ENCODE results near the gene ZFYVE28. TPM values are rescaled to one million over a fixed set of nuclear protein-coding genes. Genes with fewer than 3 reads are reported as not detected.

Gene ZFYVE28
- total and polyA plus RNA-seq, 2 of the 8 experiments (the other 6 are each of a cell fraction or from before 2014, with no cell fraction given) = 1.7 to 4.9 TPM

DNA sequence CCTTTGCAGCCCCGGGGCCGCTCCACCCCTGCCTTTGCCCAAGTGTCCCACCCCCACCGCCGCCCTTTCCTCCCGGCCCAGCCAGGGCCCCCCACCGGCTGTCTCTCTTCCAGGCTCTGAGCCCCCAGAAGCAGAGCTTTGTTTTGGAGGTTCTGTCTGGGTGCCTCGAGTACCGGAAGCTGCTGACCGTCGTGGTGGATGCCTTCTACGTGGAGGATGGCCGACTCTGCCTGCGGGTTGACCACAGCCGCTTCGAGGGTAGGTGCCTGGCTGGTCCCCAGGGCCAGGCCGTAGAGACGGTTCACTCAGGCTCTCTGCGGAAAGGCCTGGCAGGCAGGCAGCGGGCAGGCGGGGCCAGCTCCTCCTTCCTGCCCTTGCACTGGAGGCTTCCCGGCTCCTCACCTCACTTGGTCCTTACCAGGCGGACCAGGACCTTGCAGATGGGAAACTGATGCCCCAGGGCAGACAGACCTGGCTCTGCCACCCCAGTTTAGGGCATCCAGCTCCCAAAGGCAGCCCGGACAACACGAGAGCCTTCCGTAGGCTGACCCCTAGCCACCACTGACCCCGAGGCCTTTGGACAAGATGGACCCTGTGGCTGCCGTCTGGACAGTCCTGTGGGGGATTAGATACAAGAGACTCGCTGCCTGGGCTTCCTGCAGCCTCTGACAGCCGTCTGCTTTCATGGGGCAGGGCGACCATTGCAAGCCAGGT is 18.5 kb upstream of the ZFYVE28 start (continued):
- TF ChIP-seq, protein P1, sequence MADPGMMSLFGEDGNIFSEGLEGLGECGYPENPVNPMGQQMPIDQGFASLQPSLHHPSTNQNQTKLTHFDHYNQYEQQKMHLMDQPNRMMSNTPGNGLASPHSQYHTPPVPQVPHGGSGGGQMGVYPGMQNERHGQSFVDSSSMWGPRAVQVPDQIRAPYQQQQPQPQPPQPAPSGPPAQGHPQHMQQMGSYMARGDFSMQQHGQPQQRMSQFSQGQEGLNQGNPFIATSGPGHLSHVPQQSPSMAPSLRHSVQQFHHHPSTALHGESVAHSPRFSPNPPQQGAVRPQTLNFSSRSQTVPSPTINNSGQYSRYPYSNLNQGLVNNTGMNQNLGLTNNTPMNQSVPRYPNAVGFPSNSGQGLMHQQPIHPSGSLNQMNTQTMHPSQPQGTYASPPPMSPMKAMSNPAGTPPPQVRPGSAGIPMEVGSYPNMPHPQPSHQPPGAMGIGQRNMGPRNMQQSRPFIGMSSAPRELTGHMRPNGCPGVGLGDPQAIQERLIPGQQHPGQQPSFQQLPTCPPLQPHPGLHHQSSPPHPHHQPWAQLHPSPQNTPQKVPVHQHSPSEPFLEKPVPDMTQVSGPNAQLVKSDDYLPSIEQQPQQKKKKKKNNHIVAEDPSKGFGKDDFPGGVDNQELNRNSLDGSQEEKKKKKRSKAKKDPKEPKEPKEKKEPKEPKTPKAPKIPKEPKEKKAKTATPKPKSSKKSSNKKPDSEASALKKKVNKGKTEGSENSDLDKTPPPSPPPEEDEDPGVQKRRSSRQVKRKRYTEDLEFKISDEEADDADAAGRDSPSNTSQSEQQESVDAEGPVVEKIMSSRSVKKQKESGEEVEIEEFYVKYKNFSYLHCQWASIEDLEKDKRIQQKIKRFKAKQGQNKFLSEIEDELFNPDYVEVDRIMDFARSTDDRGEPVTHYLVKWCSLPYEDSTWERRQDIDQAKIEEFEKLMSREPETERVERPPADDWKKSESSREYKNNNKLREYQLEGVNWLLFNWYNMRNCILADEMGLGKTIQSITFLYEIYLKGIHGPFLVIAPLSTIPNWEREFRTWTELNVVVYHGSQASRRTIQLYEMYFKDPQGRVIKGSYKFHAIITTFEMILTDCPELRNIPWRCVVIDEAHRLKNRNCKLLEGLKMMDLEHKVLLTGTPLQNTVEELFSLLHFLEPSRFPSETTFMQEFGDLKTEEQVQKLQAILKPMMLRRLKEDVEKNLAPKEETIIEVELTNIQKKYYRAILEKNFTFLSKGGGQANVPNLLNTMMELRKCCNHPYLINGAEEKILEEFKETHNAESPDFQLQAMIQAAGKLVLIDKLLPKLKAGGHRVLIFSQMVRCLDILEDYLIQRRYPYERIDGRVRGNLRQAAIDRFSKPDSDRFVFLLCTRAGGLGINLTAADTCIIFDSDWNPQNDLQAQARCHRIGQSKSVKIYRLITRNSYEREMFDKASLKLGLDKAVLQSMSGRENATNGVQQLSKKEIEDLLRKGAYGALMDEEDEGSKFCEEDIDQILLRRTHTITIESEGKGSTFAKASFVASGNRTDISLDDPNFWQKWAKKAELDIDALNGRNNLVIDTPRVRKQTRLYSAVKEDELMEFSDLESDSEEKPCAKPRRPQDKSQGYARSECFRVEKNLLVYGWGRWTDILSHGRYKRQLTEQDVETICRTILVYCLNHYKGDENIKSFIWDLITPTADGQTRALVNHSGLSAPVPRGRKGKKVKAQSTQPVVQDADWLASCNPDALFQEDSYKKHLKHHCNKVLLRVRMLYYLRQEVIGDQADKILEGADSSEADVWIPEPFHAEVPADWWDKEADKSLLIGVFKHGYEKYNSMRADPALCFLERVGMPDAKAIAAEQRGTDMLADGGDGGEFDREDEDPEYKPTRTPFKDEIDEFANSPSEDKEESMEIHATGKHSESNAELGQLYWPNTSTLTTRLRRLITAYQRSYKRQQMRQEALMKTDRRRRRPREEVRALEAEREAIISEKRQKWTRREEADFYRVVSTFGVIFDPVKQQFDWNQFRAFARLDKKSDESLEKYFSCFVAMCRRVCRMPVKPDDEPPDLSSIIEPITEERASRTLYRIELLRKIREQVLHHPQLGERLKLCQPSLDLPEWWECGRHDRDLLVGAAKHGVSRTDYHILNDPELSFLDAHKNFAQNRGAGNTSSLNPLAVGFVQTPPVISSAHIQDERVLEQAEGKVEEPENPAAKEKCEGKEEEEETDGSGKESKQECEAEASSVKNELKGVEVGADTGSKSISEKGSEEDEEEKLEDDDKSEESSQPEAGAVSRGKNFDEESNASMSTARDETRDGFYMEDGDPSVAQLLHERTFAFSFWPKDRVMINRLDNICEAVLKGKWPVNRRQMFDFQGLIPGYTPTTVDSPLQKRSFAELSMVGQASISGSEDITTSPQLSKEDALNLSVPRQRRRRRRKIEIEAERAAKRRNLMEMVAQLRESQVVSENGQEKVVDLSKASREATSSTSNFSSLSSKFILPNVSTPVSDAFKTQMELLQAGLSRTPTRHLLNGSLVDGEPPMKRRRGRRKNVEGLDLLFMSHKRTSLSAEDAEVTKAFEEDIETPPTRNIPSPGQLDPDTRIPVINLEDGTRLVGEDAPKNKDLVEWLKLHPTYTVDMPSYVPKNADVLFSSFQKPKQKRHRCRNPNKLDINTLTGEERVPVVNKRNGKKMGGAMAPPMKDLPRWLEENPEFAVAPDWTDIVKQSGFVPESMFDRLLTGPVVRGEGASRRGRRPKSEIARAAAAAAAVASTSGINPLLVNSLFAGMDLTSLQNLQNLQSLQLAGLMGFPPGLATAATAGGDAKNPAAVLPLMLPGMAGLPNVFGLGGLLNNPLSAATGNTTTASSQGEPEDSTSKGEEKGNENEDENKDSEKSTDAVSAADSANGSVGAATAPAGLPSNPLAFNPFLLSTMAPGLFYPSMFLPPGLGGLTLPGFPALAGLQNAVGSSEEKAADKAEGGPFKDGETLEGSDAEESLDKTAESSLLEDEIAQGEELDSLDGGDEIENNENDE (IDR thresholded peaks at IDR 0.05; ENCODE audit: insufficient replicate concordance, low read length) = no peak
- TF ChIP-seq, protein P2, sequence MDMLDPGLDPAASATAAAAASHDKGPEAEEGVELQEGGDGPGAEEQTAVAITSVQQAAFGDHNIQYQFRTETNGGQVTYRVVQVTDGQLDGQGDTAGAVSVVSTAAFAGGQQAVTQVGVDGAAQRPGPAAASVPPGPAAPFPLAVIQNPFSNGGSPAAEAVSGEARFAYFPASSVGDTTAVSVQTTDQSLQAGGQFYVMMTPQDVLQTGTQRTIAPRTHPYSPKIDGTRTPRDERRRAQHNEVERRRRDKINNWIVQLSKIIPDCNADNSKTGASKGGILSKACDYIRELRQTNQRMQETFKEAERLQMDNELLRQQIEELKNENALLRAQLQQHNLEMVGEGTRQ (IDR thresholded peaks at IDR 0.05; ENCODE audit: low read length) = no peak
- TF ChIP-seq FOSL1 (IDR thresholded peaks at IDR 0.05; ENCODE audit: insufficient read depth, low read depth, low read length) (no peak), HDAC2 (IDR thresholded peaks at IDR 0.05; ENCODE audit: borderline replicate concordance in 1 of 2, low read depth in 2 of 2, low read length in 2 of 2) (no peak), POU5F1 (IDR thresholded peaks at IDR 0.05; ENCODE audit: low read depth, low read length) (no peak)
- TF ChIP-seq, protein P3, sequence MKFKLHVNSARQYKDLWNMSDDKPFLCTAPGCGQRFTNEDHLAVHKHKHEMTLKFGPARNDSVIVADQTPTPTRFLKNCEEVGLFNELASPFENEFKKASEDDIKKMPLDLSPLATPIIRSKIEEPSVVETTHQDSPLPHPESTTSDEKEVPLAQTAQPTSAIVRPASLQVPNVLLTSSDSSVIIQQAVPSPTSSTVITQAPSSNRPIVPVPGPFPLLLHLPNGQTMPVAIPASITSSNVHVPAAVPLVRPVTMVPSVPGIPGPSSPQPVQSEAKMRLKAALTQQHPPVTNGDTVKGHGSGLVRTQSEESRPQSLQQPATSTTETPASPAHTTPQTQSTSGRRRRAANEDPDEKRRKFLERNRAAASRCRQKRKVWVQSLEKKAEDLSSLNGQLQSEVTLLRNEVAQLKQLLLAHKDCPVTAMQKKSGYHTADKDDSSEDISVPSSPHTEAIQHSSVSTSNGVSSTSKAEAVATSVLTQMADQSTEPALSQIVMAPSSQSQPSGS (IDR thresholded peaks at IDR 0.05; ENCODE audit: low read length) = no peak

Data from H1 (cell line).